Gastrocnemius medialis (tissue), 4 donors: ENCODE data around the gene QDPR.

Experiments
- CTCF ChIP-seq, 5 experiments: fragments of 450-650 bp in 3 of 5; fragments of 200-600 bp in 2 of 5; sonication (generic) in 2 of 5; IDR thresholded peaks in 4 of 5; conservative IDR thresholded peaks in 1 of 5; 1 replicate in 4 of 5; 2 replicates in 1 of 5; pipeline ENCODE4 v1.5.1; 2016 to 2019; ENCODE audit warnings: antibody characterized with exemption in 5 of 5, mild to moderate bottlenecking in 3 of 5, moderate library complexity in 3 of 5
- POLR2A ChIP-seq, 2 donors: fragments of 450-650 bp; IDR thresholded peaks; one replicate each; pipeline ENCODE4 v1.6.1; 2017; ENCODE audit warnings: antibody characterized with exemption in 2 of 2, mild to moderate bottlenecking in 2 of 2, moderate library complexity in 2 of 2

DNA sequence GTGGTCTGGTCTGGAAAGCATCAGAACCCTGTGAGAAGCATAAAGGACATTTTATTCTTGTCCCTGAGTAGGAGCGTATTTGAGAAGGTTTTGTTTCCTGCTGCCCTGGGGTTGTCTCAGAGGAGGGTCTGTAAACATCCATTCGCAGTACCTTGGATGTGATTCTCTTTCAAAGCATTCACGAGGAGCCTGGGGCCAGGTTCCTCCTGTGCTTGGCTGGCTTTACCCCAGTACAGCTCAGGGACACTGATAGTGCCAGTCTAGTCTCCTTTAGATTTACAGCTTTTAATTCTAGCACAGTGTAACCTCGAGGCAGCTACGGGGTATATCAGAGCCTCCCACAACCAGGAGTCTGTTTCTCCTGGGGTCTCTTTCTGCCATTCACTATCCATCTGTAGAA, 5.8 kb upstream of the QDPR start:
- TF ChIP-seq CTCF (IDR thresholded peaks at IDR 0.05 in 4 of 5, conservative IDR thresholded peaks at IDR 0.05 in 1 of 5): no peak
- no peak for TF ChIP-seq POLR2A (IDR thresholded peaks at IDR 0.05)
